Gastroesophageal sphincter (tissue), 4 donors: ENCODE data around the gene UPF1. TPM values are rescaled to one million over a fixed set of nuclear protein-coding genes. Genes with fewer than 3 reads are reported as not detected.

Experiments
- ATAC-seq: fragments of 150-250 bp; one replicate; pipeline ENCODE4 v1.9.1; 2016; ENCODE audit warnings: mild to moderate bottlenecking, moderate library complexity
- H3K27ac ChIP-seq, 4 donors: fragments of 200-600 bp; sonication (generic) in 3 of 4; 1 replicate in 3 of 4; 2 replicates in 1 of 4; pipeline ENCODE4 v1.5.1; 2016 to 2019
- H3K27me3 ChIP-seq: fragments of 200-600 bp; sonication (generic); one replicate; pipeline ENCODE4 v1.5.1; 2019
- H3K36me3 ChIP-seq, 2 donors: fragments of 200-600 bp; sonication (generic); one replicate each; pipeline ENCODE4 v1.5.1; 2019; ENCODE audit warnings: control low read depth in 1 of 2
- H3K4me1 ChIP-seq, 3 donors: fragments of 200-600 bp; sonication (generic); 1 replicate in 2 of 3; 2 replicates in 1 of 3; pipeline ENCODE4 v1.5.1; 2016 to 2019; ENCODE audit warnings: control low read depth in 2 of 3
- H3K4me3 ChIP-seq, 2 donors: fragments of 200-600 bp; sonication (generic); one replicate each; pipeline ENCODE4 v1.5.1; 2019; ENCODE audit warnings: mild to moderate bottlenecking in 1 of 2, moderate library complexity in 1 of 2
- H3K9me3 ChIP-seq, 3 donors: fragments of 200-600 bp; sonication (generic); one replicate each; pipeline ENCODE4 v1.5.1; 2017 to 2019; ENCODE audit warnings: control low read depth in 2 of 3
- CTCF ChIP-seq, 4 experiments: fragments of 200-600 bp in 2 of 4; fragments of 450-650 bp in 2 of 4; sonication (generic) in 1 of 4; IDR thresholded peaks; one replicate each; pipeline ENCODE4 v1.5.1; 2017 to 2019; ENCODE audit warnings: antibody characterized with exemption in 4 of 4, mild to moderate bottlenecking in 2 of 4, moderate library complexity in 2 of 4
- EP300 ChIP-seq: sonication (generic); formaldehyde crosslinking; IDR thresholded peaks from one replicate; pipeline ENCODE4 v1.6.1; 2017; ENCODE audit warnings: antibody characterized with exemption, mild to moderate bottlenecking
- POLR2A ChIP-seq, 2 donors: fragments of 450-650 bp; IDR thresholded peaks; one replicate each; pipeline ENCODE4 v1.6.1; 2017; ENCODE audit warnings: antibody characterized with exemption in 2 of 2, mild to moderate bottlenecking in 2 of 2, moderate library complexity in 1 of 2
- POLR2AphosphoS5 ChIP-seq: sonication (generic); formaldehyde crosslinking; IDR thresholded peaks from one replicate; pipeline ENCODE4 v1.6.1; 2017; ENCODE audit warnings: antibody characterized with exemption
- WGBS, 2 donors: methylation state at CpG; one replicate each; pipeline ENCODE4 v1.1.5; 2018; ENCODE audit warnings: low coverage in 1 of 2; 5-methylcytosine and 5-hydroxymethylcytosine counted together
- total RNA-seq, 4 donors: library from RNA; depleted of rRNA; stranded (reverse); fragments of >200 nt; gene quantifications; one replicate each; pipeline ENCODE4 v1.1.0, GENCODE V29; 2016

The UPF1 gene
- total RNA-seq, 4 donors from 2014 or later, result 53.6 to 92.2 (median 59.9) TPM

DNA sequence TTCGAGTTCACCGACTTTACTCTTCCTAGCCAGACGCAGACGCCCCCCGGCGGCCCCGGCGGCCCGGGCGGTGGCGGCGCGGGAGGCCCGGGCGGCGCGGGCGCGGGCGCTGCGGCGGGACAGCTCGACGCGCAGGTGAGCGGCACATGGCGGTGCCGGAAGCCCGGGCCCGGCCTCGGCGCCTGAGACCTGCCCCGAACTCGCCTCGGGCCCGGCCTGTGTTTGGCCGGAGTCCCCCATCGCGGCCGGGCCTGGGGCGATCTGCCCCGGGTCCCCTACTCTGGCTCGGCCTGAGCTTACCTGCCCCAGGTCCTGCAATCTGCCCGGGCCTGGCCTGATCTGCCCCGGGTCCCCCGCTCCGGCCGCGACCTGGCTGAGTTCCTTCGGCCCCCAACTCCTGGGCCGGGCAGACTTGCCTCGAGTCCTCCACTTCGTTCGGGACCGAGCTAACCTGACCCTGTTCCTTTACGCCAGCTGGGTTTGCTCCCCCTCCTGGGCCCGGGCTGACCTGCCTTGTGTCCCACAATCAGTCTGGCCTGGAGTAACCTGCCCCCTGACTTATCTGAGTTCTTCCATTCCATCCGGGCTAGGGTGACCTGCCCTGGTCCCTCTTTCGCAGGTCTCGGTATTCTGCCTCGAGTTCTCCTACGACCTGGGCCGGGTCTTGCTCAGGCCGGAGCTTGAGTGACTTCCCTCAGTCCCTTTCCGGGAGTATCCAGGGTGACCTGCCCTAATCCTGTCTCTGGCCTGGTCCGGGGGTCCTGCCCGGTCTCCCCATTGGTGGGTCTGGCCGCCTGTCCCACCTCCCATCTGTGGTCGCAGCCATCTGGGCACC lies 764 bp downstream of the UPF1 start:
- ATAC-seq, result peak; percentile 29

DNA sequence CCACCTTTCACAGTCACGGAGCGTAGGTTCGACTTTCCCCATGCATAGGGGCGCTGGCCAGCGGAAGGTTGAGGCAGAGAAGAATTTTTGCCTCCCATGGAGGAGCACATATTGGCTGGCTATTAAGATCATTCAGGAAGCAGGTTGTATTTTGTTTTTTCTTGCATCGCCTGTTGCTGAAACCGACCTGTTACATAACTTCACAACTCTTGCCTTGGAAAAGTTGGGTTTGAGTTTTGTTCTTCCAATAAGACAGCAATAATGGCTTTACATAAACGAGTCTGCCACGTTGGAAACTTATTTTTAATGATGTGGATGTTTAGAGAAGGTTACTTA lies 1.4 kb downstream of the UPF1 start:
- H3K36me3 ChIP-seq, result peaks cover 0 to 11% of the 10 kb centered on the region in 2 donors
- no peaks in the 10 kb centered on the region for H3K9me3 ChIP-seq
- TF ChIP-seq POLR2AphosphoS5 (no peak), EP300 (no peak), CTCF (IDR thresholded peaks at IDR 0.05) (no peak), POLR2A (IDR thresholded peaks at IDR 0.05) (no peak)
- WGBS, 2 donors, result 0 to 12% methylated on average over 2 to 9 of the region's 9 CpGs
- no peaks in the 10 kb centered on the region for H3K27me3 ChIP-seq
- H3K27ac ChIP-seq, result peak overlapping the region in 3 of 4 donors; percentile 90 to 93 (median 92)
- no peak for ATAC-seq
- peak overlapping the region; percentile 79 to 90 for H3K4me3 ChIP-seq
- peaks cover 0 to 63% (median 20%) of the 10 kb centered on the region in 3 donors for H3K4me1 ChIP-seq

More for the DNA sequence above, 764 bp downstream of the UPF1 start:
- 2% methylated on average over 8 of the region's 69 CpGs; no CpG with 5 or more reads in 1 of the 2 donors for WGBS, 2 donors
- peaks cover 0 to 4% (median 0%) of the 10 kb centered on the region in 3 donors for H3K9me3 ChIP-seq
- H3K27ac ChIP-seq, result peak overlapping the region; percentile 72 to 93 (median 91)
- TF ChIP-seq EP300 (no peak), POLR2A (IDR thresholded peaks at IDR 0.05) (no peak), CTCF (IDR thresholded peaks at IDR 0.05) (no peak), POLR2AphosphoS5 (no peak)
- peaks cover 0 to 8% of the 10 kb centered on the region in 2 donors for H3K36me3 ChIP-seq
- peaks cover 0 to 57% (median 18%) of the 10 kb centered on the region in 3 donors for H3K4me1 ChIP-seq
- no peaks in the 10 kb centered on the region for H3K27me3 ChIP-seq
- H3K4me3 ChIP-seq, result peak overlapping the region; percentile 79 to 90

DNA sequence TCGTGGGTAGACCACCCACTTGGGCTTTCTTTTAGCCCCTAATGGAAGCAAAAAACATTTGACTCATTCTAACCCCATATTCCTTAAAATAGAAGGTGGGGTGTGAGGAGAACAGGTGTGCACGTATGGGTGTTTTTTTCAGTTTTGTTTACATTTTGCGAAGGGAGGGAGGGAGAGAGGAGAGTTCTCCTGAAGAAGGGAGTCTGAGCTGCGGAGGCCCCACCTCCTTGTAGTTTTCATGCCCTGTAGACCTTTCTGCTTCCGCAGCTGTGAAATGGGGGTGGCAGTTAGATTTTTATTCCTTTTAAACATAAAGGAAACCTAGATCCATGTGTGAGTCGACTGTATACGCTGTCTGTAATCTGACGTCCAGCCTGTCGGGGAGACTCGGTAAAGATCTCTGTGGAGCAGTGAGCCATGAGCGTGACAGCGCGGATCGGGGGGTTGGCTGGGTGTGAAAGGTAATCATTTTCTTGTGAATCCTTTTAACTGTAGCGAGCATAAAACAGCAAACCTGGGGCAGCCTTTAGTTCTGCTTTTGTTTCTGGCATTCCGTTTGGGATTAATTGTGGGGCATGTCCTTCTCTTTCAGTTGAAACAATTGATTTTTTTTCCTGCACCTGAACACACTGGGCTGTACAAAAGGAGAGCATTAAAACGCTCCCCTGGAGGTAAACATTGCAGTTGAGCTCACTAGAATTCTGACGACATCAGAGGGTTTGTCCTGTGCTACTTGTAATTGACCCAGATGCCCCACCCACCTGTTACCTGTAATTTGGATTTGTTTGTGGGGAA lies 2.3 kb downstream of the UPF1 start:
- 7 to 9% methylated on average over 8 to 18 of the region's 18 CpGs for WGBS, 2 donors
- peak overlapping the region in 2 of 4 donors; percentile 90 to 93 for H3K27ac ChIP-seq
- no peaks in the 10 kb centered on the region for H3K9me3 ChIP-seq
- peaks cover 0 to 73% (median 22%) of the 10 kb centered on the region in 3 donors for H3K4me1 ChIP-seq
- peak overlapping the region; percentile 79 to 90 for H3K4me3 ChIP-seq
- no peak for ATAC-seq
- TF ChIP-seq POLR2AphosphoS5, result no peak
- no peak for TF ChIP-seq CTCF (IDR thresholded peaks at IDR 0.05)
- no peak for TF ChIP-seq EP300
- TF ChIP-seq POLR2A (IDR thresholded peaks at IDR 0.05), result no peak
- no peaks in the 10 kb centered on the region for H3K27me3 ChIP-seq
- peaks cover 0 to 13% of the 10 kb centered on the region in 2 donors for H3K36me3 ChIP-seq

DNA sequence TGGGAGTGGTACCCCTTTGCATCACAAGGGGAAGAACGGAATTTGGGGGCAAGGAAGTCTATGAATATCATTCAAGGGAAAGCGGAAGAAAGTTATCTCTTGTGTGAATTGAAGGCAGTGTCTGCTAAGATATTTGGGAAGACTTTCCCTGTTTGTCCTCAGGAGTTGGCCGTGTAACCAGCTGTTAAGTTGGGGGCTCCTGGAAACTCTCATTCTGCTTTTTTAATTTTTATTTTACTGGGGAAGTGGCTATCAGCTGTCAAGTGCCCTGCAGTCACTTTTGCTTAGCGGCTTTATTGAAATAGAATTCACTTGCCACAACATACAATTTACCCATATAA lies 2.9 kb downstream of the UPF1 start:
- H3K27ac ChIP-seq, result no peak overlapping the region
- no peak for ATAC-seq
- WGBS, 2 donors, result 67 to 76% methylated on average over 3 to 4 of the region's 4 CpGs
- H3K4me1 ChIP-seq, result peaks cover 0 to 78% (median 27%) of the 10 kb centered on the region in 3 donors
- H3K9me3 ChIP-seq, result no peaks in the 10 kb centered on the region
- no peaks in the 10 kb centered on the region for H3K27me3 ChIP-seq
- H3K36me3 ChIP-seq, result peaks cover 0 to 13% of the 10 kb centered on the region in 2 donors
- TF ChIP-seq CTCF (IDR thresholded peaks at IDR 0.05) (no peak), POLR2AphosphoS5 (no peak), EP300 (no peak), POLR2A (IDR thresholded peaks at IDR 0.05) (no peak)
- peak overlapping the region in 1 of 2 donors; percentile 79 for H3K4me3 ChIP-seq
